BLaER1 treated with 17β-estradiol and CSF1 and Interleukin-3, amounts not matched to agents 10 nM and 100 nM (cell line): ENCODE results near the gene RALY.

Experiments used
- H3K27ac ChIP-seq, 11 experiments: shearing (Covaris generic); formaldehyde crosslinking; 2 replicates each; pipeline ENCODE4 v1.8.1; 2022
- H3K27me3 ChIP-seq, 11 experiments: shearing (Covaris generic); formaldehyde crosslinking; 2 replicates each; pipeline ENCODE4 v1.8.1; 2022
- H3K36me3 ChIP-seq, 11 experiments: shearing (Covaris generic); formaldehyde crosslinking; 2 replicates each; pipeline ENCODE4 v1.8.1; 2022
- H3K4me1 ChIP-seq, 10 experiments: shearing (Covaris generic); formaldehyde crosslinking; 2 replicates each; pipeline ENCODE4 v1.8.1; 2022
- H3K4me2 ChIP-seq, 11 experiments: shearing (Covaris generic); formaldehyde crosslinking; 2 replicates each; pipeline ENCODE4 v1.8.1; 2022
- H3K4me3 ChIP-seq, 10 experiments: shearing (Covaris generic); formaldehyde crosslinking; 2 replicates each; pipeline ENCODE4 v1.8.1; 2022
- H3K9ac ChIP-seq, 11 experiments: shearing (Covaris generic); formaldehyde crosslinking; 2 replicates each; pipeline ENCODE4 v1.8.1; 2022
- H3K9me3 ChIP-seq, 11 experiments: shearing (Covaris generic); formaldehyde crosslinking; replicated peaks in 1 of 11; 2 replicates each; pipeline ENCODE4 v1.8.1; 2022
- H4K20me1 ChIP-seq, 11 experiments: shearing (Covaris generic); formaldehyde crosslinking; 2 replicates each; pipeline ENCODE4 v1.8.1; 2022
- Cebpa-rat ChIP-seq, 11 experiments: shearing (Covaris generic); IDR thresholded peaks; 2 replicates each; pipeline ENCODE4 v1.8.1; 2022

RALY gene

DNA sequence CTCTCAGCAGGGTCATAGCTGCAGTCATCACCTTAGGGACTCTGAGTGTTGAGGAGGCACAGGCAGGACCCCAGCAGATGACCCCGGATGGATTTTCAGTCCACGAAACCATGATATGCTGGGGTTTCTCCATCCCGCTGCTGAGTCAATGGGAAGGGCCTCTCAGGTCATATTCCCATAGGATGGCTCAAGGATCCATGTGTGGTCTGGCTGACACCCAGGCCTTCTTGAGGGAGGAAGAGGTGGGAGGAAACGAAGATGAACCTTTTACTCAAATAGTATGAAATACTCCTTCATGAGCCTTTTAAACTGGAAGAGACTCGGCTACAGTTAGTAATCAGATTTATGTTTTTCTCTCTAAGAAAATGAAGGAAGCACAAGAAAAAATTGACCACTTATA, 10.3 kb upstream of the RALY start:
- no peak overlapping the region for H3K4me2 ChIP-seq

GRCh38 chr20:33984182-33984719, 9.5 kb upstream of the RALY start:
- H3K4me3 ChIP-seq, result no peak overlapping the region
- H3K4me1 ChIP-seq, result no peaks in the 10 kb centered on the region
- TF ChIP-seq Cebpa-rat (IDR thresholded peaks at IDR 0.05), result peak in 1 of 11 experiments; percentile 43; a peak in 1 of 22 replicates
- H3K27me3 ChIP-seq, result no peaks in the 10 kb centered on the region
- H3K9ac ChIP-seq, result no peak overlapping the region
- no peaks in the 10 kb centered on the region for H3K9me3 ChIP-seq
- no peaks in the 10 kb centered on the region for H4K20me1 ChIP-seq
- no peak overlapping the region for H3K4me2 ChIP-seq
- H3K36me3 ChIP-seq, result no peaks in the 10 kb centered on the region
- H3K27ac ChIP-seq, result no peak overlapping the region

More for the DNA sequence above, 10.3 kb upstream of the RALY start:
- H3K27me3 ChIP-seq, result no peaks in the 10 kb centered on the region
- H3K36me3 ChIP-seq, result no peaks in the 10 kb centered on the region
- H3K4me1 ChIP-seq, result no peaks in the 10 kb centered on the region
- no peaks in the 10 kb centered on the region for H3K9me3 ChIP-seq
- no peak overlapping the region for H3K27ac ChIP-seq
- TF ChIP-seq Cebpa-rat (IDR thresholded peaks at IDR 0.05), result no peak
- no peaks in the 10 kb centered on the region for H4K20me1 ChIP-seq
- no peak overlapping the region for H3K4me3 ChIP-seq
- no peak overlapping the region for H3K9ac ChIP-seq

- no peak overlapping the region for H3K4me2 ChIP-seq
- H3K4me3 ChIP-seq, result no peak overlapping the region
- H3K9me3 ChIP-seq, result no peaks in the 10 kb centered on the region
- no peak for TF ChIP-seq Cebpa-rat (IDR thresholded peaks at IDR 0.05)
- peaks cover 0 to 3% (median 0%) of the 10 kb centered on the region in 10 experiments; a peak in 2 of 20 replicates for H3K4me1 ChIP-seq
- H4K20me1 ChIP-seq, result no peaks in the 10 kb centered on the region
- no peaks in the 10 kb centered on the region for H3K27me3 ChIP-seq
- H3K27ac ChIP-seq, result no peak overlapping the region
- H3K36me3 ChIP-seq, result no peaks in the 10 kb centered on the region
- no peak overlapping the region for H3K9ac ChIP-seq
Observed at GRCh38 chr20:33985280-33985679, 8.4 kb upstream of the RALY start.

- peaks cover 0 to 9% (median 3%) of the 10 kb centered on the region in 10 experiments; a peak in 9 of 20 replicates for H3K4me1 ChIP-seq
- H3K9me3 ChIP-seq, result no peaks in the 10 kb centered on the region
- no peak overlapping the region for H3K9ac ChIP-seq
- no peak overlapping the region for H3K4me2 ChIP-seq
- H3K4me3 ChIP-seq, result no peak overlapping the region
- TF ChIP-seq Cebpa-rat (IDR thresholded peaks at IDR 0.05), result no peak
- H3K36me3 ChIP-seq, result no peaks in the 10 kb centered on the region
- no peak overlapping the region for H3K27ac ChIP-seq
- H4K20me1 ChIP-seq, result no peaks in the 10 kb centered on the region
- H3K27me3 ChIP-seq, result no peaks in the 10 kb centered on the region
Observed at GRCh38 chr20:33985830-33986229, 7.9 kb upstream of the RALY start.

DNA sequence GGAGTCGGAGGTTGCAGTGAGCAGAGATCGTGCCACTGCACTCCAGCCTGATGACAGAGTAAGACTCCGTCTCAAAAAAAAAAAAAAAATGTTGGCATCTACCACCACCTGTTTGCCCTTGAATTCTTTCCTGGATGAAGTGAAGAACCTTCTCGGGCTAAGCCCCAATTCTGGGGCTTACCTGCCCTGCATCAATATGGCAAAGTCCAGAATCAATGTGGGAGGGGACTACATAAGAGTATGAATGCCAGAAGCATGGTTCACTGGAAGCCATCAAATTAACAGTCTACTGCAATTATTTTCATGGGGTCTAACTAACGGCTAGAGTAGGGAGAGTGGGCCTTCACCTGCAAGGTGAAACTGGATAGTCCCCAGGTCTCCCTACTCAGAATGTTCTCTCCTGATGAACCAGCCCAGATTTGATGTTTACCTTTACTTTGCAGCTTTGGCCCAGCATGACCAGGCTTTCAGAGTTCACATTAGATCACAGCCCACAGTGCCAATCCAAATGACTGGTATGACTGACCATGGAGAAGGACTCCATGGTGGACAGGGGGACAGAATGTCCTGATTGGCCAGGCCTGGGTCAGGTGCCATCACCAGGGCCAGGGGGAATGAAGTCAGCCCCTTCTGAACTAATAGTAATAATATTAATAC, 7.0 kb upstream of the RALY start:
- Histone ChIP-seq H3K4me2 (no peak overlapping the region), H4K20me1 (no peaks in the 10 kb centered on the region), H3K4me1 (peaks cover 6 to 17% (median 12%) of the 10 kb centered on the region in 10 experiments), H3K27me3 (no peaks in the 10 kb centered on the region), H3K36me3 (no peaks in the 10 kb centered on the region), H3K4me3 (no peak overlapping the region), H3K9me3 (no peaks in the 10 kb centered on the region), H3K27ac (no peak overlapping the region), H3K9ac (no peak overlapping the region)
- no peak for TF ChIP-seq Cebpa-rat (IDR thresholded peaks at IDR 0.05)

GRCh38 chr20:33990075-33990474, 3.6 kb upstream of the RALY start:
- Histone ChIP-seq H3K9ac (no peak overlapping the region), H4K20me1 (peaks cover 7 to 14% (median 9%) of the 10 kb centered on the region in 11 experiments), H3K4me2 (peak overlapping the region in 3 of 11 experiments; percentile 90 to 92 (median 90); a peak in 2 of 22 replicates), H3K9me3 (no peaks in the 10 kb centered on the region), H3K36me3 (no peaks in the 10 kb centered on the region), H3K27me3 (no peaks in the 10 kb centered on the region), H3K4me1 (peaks cover 16 to 26% (median 22%) of the 10 kb centered on the region in 10 experiments), H3K4me3 (no peak overlapping the region), H3K27ac (no peak overlapping the region)
- no peak for TF ChIP-seq Cebpa-rat (IDR thresholded peaks at IDR 0.05)

GRCh38 chr20:33991502-33991901, 2.2 kb upstream of the RALY start:
- H3K9ac ChIP-seq, result peak overlapping the region in 3 of 11 experiments; percentile 98 to 99 (median 98); a peak in 1 of 22 replicates
- H3K9me3 ChIP-seq, result no peaks in the 10 kb centered on the region
- H3K27me3 ChIP-seq, result no peaks in the 10 kb centered on the region
- no peak overlapping the region for H3K27ac ChIP-seq
- peak overlapping the region; percentile 83 to 95 (median 90) for H3K4me2 ChIP-seq
- TF ChIP-seq Cebpa-rat (IDR thresholded peaks at IDR 0.05), result no peak
- peaks cover 30 to 40% (median 34%) of the 10 kb centered on the region in 10 experiments for H3K4me1 ChIP-seq
- peaks cover 0 to 7% (median 2%) of the 10 kb centered on the region in 11 experiments; a peak in 9 of 22 replicates for H3K36me3 ChIP-seq
- peaks cover 21 to 28% (median 23%) of the 10 kb centered on the region in 11 experiments for H4K20me1 ChIP-seq
- peak overlapping the region in 9 of 10 experiments; percentile 79 to 97 (median 91); a peak in 12 of 20 replicates for H3K4me3 ChIP-seq

DNA sequence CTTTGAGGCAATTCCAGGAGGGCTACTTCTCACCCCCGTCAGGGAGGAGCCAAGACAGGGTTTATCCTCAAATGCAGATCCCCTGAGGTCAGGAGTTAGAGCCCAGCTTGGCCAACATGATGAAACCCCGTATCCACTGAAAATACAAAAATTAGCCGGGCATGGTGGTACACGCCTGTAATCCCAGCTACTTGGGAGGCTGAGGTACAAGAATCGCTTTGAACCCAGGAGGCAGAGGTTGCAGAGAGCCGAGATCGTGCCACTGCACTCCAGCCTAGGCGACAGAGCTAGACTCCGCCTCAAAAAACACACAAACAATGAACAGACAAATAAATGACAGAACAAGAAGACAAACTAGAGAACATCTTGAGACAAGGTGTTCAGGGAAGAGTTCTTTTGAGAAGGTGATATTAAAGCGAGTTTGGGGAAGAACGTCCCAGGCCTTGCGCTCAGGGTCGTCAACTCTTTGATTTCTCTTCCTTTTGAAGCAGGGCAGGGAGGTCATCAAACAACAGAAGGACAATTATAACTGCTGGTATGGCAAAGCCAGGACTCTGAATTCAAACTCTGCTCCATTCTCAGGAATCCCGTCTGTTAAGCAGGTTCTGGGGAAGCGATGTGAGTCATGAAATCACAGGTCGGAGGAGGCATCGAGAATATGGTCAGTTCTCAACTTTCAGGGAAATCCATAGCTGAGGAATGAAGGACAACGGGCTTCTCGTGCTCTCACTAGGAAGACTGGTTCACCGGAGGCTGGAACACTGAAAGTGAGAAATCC, 1.4 kb upstream of the RALY start:
- Histone ChIP-seq H3K4me3 (peak overlapping the region; percentile 79 to 97 (median 89)), H3K36me3 (peaks cover under 1 to 16% (median 10%) of the 10 kb centered on the region in 11 experiments; a peak in 17 of 22 replicates), H3K9me3 (no peaks in the 10 kb centered on the region), H3K9ac (peak overlapping the region; percentile 89 to 99 (median 97)), H4K20me1 (peaks cover 30 to 36% (median 31%) of the 10 kb centered on the region in 11 experiments), H3K4me2 (peak overlapping the region; percentile 83 to 95 (median 90)), H3K27me3 (no peaks in the 10 kb centered on the region), H3K27ac (peak overlapping the region; percentile 75 to 98 (median 96); a peak in 21 of 22 replicates), H3K4me1 (peaks cover 39 to 48% (median 42%) of the 10 kb centered on the region in 10 experiments)
- no peak for TF ChIP-seq Cebpa-rat (IDR thresholded peaks at IDR 0.05)
